ENCODE measurements around the gene ANKRD52.
A peak's percentile ranks its signal among the peaks of the same experiment; 100 is the strongest.
"Not testable (repeated sequence)": the region's sequence is repeated elsewhere in the genome, so short reads cannot be mapped to it uniquely, and the experiment has no call there.

Gene ANKRD52

GRCh38 chr12:56293795-56294194 lies 35.6 kb upstream of the ANKRD52 start:
- Histone ChIP-seq H3K9ac (ENCODE audit: low read length) (no peak overlapping the region), H2AFZ (ENCODE audit: low read depth, low read length) (no peak overlapping the region), H3K18ac (ENCODE audit: low read depth in 1 of 2, low read length in 2 of 2) (no peak overlapping the region), H3K4me2 (ENCODE audit: low read length, poor library complexity, severe bottlenecking) (no peak overlapping the region), H3K4me1 (ENCODE audit: control insufficient read depth, insufficient read depth, low read depth, low read length) (peaks cover 4% of the 10 kb centered on the region), H4K91ac (ENCODE audit: low read length) (no peak overlapping the region), H3K4ac (ENCODE audit: low read depth in 1 of 2, low read length in 2 of 2) (no peak overlapping the region), H3K36me3 (ENCODE audit: control insufficient read depth in 1 of 2, insufficient read depth in 2 of 2, low read depth in 1 of 2, low read length in 2 of 2) (peaks cover 26 to 40% of the 10 kb centered on the region in 2 experiments), H3K23ac (ENCODE audit: low read length in 2 of 2) (no peak overlapping the region), H2AK5ac (ENCODE audit: low read length, severe bottlenecking) (no peak overlapping the region), H3K79me1 (replicated peaks; ENCODE audit: low read length, poor library complexity, severe bottlenecking) (peaks cover 10% of the 10 kb centered on the region), H2BK15ac (ENCODE audit: low read depth, poor library complexity, severe bottlenecking) (no peak overlapping the region), H3K4me3 (ENCODE audit: insufficient read depth in 1 of 2, low read depth in 1 of 2, low read length in 2 of 2) (no peak overlapping the region), H2BK5ac (ENCODE audit: low read depth, low read length, poor library complexity, severe bottlenecking) (no peak overlapping the region), H3K9me3 (ENCODE audit: control insufficient read depth, low read length) (no peaks in the 10 kb centered on the region), H3K27me3 (ENCODE audit: control insufficient read depth in 1 of 2, insufficient read depth in 1 of 2, low read length in 2 of 2) (no peaks in the 10 kb centered on the region), H3K14ac (ENCODE audit: low read length in 2 of 2) (no peak overlapping the region), H2BK120ac (ENCODE audit: low read depth, low read length) (no peak overlapping the region), H2BK12ac (ENCODE audit: low read length in 2 of 2) (no peak overlapping the region), H3K27ac (ENCODE audit: low read length, poor library complexity, severe bottlenecking) (no peak overlapping the region), H4K8ac (ENCODE audit: low read length) (no peak overlapping the region)
- DNase-seq: no peak
- WGBS: 96% methylated on average over 5 of the region's 5 CpGs

DNA sequence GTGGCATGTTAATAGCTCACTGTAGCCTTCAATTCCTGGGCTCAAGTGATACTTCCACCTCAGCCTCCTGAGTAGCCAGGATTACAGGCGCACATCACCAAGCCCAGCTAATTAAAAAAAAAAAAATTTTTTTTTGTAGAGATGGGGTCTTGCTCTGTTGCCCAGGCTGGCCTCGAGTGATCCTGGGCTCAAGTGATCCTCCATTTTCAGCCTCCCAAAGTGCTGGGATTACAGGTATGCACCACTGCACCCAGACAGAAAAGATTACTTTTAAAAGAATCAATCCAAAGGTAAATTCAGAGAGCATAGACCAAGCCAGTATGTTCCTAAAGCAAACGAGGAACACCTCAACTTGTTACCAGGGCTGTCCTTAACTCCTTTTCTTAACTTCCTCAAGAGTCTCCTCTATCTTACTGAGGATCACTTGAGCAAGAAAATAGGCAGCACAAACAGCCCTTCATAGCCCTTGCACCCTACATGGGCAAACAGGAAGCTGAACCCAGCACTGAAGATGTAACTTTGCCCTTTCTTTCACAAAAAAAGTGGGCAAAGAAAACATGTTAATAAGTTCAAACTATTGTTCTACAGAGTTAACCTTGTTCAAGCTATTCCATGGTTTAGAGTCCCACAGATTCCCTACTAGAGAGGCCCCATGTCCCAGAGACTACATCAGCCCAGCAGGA lies 30.7 kb upstream of the ANKRD52 start:
- no peak overlapping the region for H4K91ac ChIP-seq (ENCODE audit: low read length)
- peaks cover 10% of the 10 kb centered on the region for H3K79me1 ChIP-seq (replicated peaks; ENCODE audit: low read length, poor library complexity, severe bottlenecking)
- no peak overlapping the region for H3K4ac ChIP-seq (ENCODE audit: low read depth in 1 of 2, low read length in 2 of 2)
- no peak overlapping the region for H3K4me3 ChIP-seq (ENCODE audit: insufficient read depth in 1 of 2, low read depth in 1 of 2, low read length in 2 of 2)
- H4K8ac ChIP-seq (ENCODE audit: low read length): no peak overlapping the region
- 83% methylated on average over 2 of the region's 3 CpGs for WGBS
- no peak overlapping the region for H2BK12ac ChIP-seq (ENCODE audit: low read length in 2 of 2)
- H3K9ac ChIP-seq (ENCODE audit: low read length): no peak overlapping the region
- no peak overlapping the region for H3K27ac ChIP-seq (ENCODE audit: low read length, poor library complexity, severe bottlenecking)
- no peak overlapping the region for H3K14ac ChIP-seq (ENCODE audit: low read length in 2 of 2)
- H2AFZ ChIP-seq (ENCODE audit: low read depth, low read length): no peak overlapping the region
- H3K23ac ChIP-seq (ENCODE audit: low read length in 2 of 2): no peak overlapping the region
- no peak for DNase-seq
- H3K4me1 ChIP-seq (ENCODE audit: control insufficient read depth, insufficient read depth, low read depth, low read length): peaks cover 6% of the 10 kb centered on the region
- no peak overlapping the region for H2BK15ac ChIP-seq (ENCODE audit: low read depth, poor library complexity, severe bottlenecking)
- no peaks in the 10 kb centered on the region for H3K9me3 ChIP-seq (ENCODE audit: control insufficient read depth, low read length)
- H2AK5ac ChIP-seq (ENCODE audit: low read length, severe bottlenecking): no peak overlapping the region
- H2BK120ac ChIP-seq (ENCODE audit: low read depth, low read length): no peak overlapping the region
- H3K36me3 ChIP-seq (ENCODE audit: control insufficient read depth in 1 of 2, insufficient read depth in 2 of 2, low read depth in 1 of 2, low read length in 2 of 2): peaks cover 22 to 49% of the 10 kb centered on the region in 2 experiments
- H3K4me2 ChIP-seq (ENCODE audit: low read length, poor library complexity, severe bottlenecking): no peak overlapping the region
- no peak overlapping the region for H2BK5ac ChIP-seq (ENCODE audit: low read depth, low read length, poor library complexity, severe bottlenecking)
- H3K18ac ChIP-seq (ENCODE audit: low read depth in 1 of 2, low read length in 2 of 2): no peak overlapping the region
- H3K27me3 ChIP-seq (ENCODE audit: control insufficient read depth in 1 of 2, insufficient read depth in 1 of 2, low read length in 2 of 2): no peaks in the 10 kb centered on the region

GRCh38 chr12:56286044-56286830 lies 28.1 kb upstream of the ANKRD52 start:
- Histone ChIP-seq H3K27ac (ENCODE audit: low read length, poor library complexity, severe bottlenecking) (peak overlapping the region; percentile 62), H3K4me2 (ENCODE audit: low read length, poor library complexity, severe bottlenecking) (peak overlapping the region; percentile 52), H2BK15ac (ENCODE audit: low read depth, poor library complexity, severe bottlenecking) (no peak overlapping the region), H2BK12ac (ENCODE audit: low read length in 2 of 2) (no peak overlapping the region), H2AFZ (ENCODE audit: low read depth, low read length) (no peak overlapping the region), H3K4me1 (ENCODE audit: control insufficient read depth, insufficient read depth, low read depth, low read length) (peaks cover 6% of the 10 kb centered on the region), H3K14ac (ENCODE audit: low read length in 2 of 2) (no peak overlapping the region), H3K4ac (ENCODE audit: low read depth in 1 of 2, low read length in 2 of 2) (no peak overlapping the region), H3K18ac (ENCODE audit: low read depth in 1 of 2, low read length in 2 of 2) (no peak overlapping the region), H3K9me3 (ENCODE audit: control insufficient read depth, low read length) (no peaks in the 10 kb centered on the region), H3K23ac (ENCODE audit: low read length in 2 of 2) (no peak overlapping the region), H2AK5ac (ENCODE audit: low read length, severe bottlenecking) (no peak overlapping the region), H2BK5ac (ENCODE audit: low read depth, low read length, poor library complexity, severe bottlenecking) (no peak overlapping the region), H3K36me3 (ENCODE audit: control insufficient read depth in 1 of 2, insufficient read depth in 2 of 2, low read depth in 1 of 2, low read length in 2 of 2) (peaks cover 38 to 66% of the 10 kb centered on the region in 2 experiments), H4K8ac (ENCODE audit: low read length) (no peak overlapping the region), H3K79me1 (replicated peaks; ENCODE audit: low read length, poor library complexity, severe bottlenecking) (peaks cover 12% of the 10 kb centered on the region), H3K27me3 (ENCODE audit: control insufficient read depth in 1 of 2, insufficient read depth in 1 of 2, low read length in 2 of 2) (no peaks in the 10 kb centered on the region), H3K9ac (ENCODE audit: low read length) (no peak overlapping the region), H3K4me3 (ENCODE audit: insufficient read depth in 1 of 2, low read depth in 1 of 2, low read length in 2 of 2) (no peak overlapping the region), H2BK120ac (ENCODE audit: low read depth, low read length) (no peak overlapping the region), H4K91ac (ENCODE audit: low read length) (no peak overlapping the region)
- WGBS: 95% methylated on average over 3 of the region's 4 CpGs
- DNase-seq: no peak

GRCh38 chr12:56284263-56284662 lies 26.1 kb upstream of the ANKRD52 start:
- not testable (repeated sequence) for H2AFZ ChIP-seq (ENCODE audit: low read depth, low read length); H4K91ac ChIP-seq (ENCODE audit: low read length); H2BK120ac ChIP-seq (ENCODE audit: low read depth, low read length); H2BK12ac ChIP-seq (ENCODE audit: low read length in 2 of 2); H4K8ac ChIP-seq (ENCODE audit: low read length); H3K9ac ChIP-seq (ENCODE audit: low read length); H3K4me1 ChIP-seq (ENCODE audit: control insufficient read depth, insufficient read depth, low read depth, low read length); H2BK15ac ChIP-seq (ENCODE audit: low read depth, poor library complexity, severe bottlenecking); H3K9me3 ChIP-seq (ENCODE audit: control insufficient read depth, low read length); H3K27me3 ChIP-seq (ENCODE audit: control insufficient read depth in 1 of 2, insufficient read depth in 1 of 2, low read length in 2 of 2); H3K27ac ChIP-seq (ENCODE audit: low read length, poor library complexity, severe bottlenecking); H3K4me3 ChIP-seq (ENCODE audit: insufficient read depth in 1 of 2, low read depth in 1 of 2, low read length in 2 of 2); H3K4me2 ChIP-seq (ENCODE audit: low read length, poor library complexity, severe bottlenecking); H2BK5ac ChIP-seq (ENCODE audit: low read depth, low read length, poor library complexity, severe bottlenecking); H2AK5ac ChIP-seq (ENCODE audit: low read length, severe bottlenecking); H3K4ac ChIP-seq (ENCODE audit: low read depth in 1 of 2, low read length in 2 of 2); DNase-seq; H3K18ac ChIP-seq (ENCODE audit: low read depth in 1 of 2, low read length in 2 of 2); H3K14ac ChIP-seq (ENCODE audit: low read length in 2 of 2)
- WGBS: over 99% methylated on average over 5 of the region's 5 CpGs
- Histone ChIP-seq H3K23ac (ENCODE audit: low read length in 2 of 2) (peak overlapping the region in 1 of 2 experiments; percentile 72), H3K36me3 (ENCODE audit: control insufficient read depth in 1 of 2, insufficient read depth in 2 of 2, low read depth in 1 of 2, low read length in 2 of 2) (peaks cover 39 to 65% of the 10 kb centered on the region in 2 experiments), H3K79me1 (replicated peaks; ENCODE audit: low read length, poor library complexity, severe bottlenecking) (peaks cover 12% of the 10 kb centered on the region)
